ENCODE results near the gene RTN1.

DNA sequence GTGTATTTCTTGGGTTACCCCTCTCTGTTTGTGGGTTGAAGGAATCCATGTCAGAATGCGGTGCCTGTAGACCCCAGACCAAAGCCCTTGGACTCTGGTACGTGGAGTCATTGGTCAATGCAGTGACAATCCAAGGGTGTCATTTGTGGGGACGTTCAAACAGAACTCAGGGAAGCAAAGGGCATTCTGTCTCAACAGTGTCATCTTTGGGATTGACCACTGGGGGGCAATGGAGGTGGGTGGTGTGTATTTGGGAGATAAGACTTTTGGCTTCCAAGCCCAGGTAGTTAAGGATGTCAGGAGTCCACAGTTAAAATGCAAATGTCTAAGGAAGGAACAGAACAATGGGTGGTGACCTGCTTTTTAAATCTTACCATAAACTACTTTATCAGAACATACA lies 239.3 kb downstream of the RTN1 start:
- TF ChIP-seq CTCF (IDR thresholded peaks at IDR 0.05; ENCODE audit: poor library complexity, severe bottlenecking): peak; percentile 31
- no peak for TF ChIP-seq EP300 (conservative IDR thresholded peaks at IDR 0.05; ENCODE audit: poor library complexity, severe bottlenecking)
- TF ChIP-seq EZH2 (IDR thresholded peaks at IDR 0.05; ENCODE audit: borderline replicate concordance, insufficient read depth, low read length, poor library complexity, severe bottlenecking): no peak
- no peak for TF ChIP-seq RAD21 (conservative IDR thresholded peaks at IDR 0.05)
- TF ChIP-seq REST (IDR thresholded peaks at IDR 0.05; ENCODE audit: borderline replicate concordance): no peak
- no peak for TF ChIP-seq SMC3 (conservative IDR thresholded peaks at IDR 0.05; ENCODE audit: poor library complexity)
- TF ChIP-seq TAF1 (IDR thresholded peaks at IDR 0.05; ENCODE audit: low read depth): no peak
- no peak for TF ChIP-seq POLR2AphosphoS5 (IDR thresholded peaks at IDR 0.05)
- no peak for TF ChIP-seq MXI1 (conservative IDR thresholded peaks at IDR 0.05; ENCODE audit: poor library complexity, severe bottlenecking)

All from neural cell (in vitro differentiated cells).